Stimulated activated CD4-positive, alpha-beta T cell treated with anti-CD3 and anti-CD28 coated beads, TNF-alpha, amount 100 ng/mL, for 24 hours (primary cell): Measurements from ENCODE around the gene NIPBL.
"Not testable (repeated sequence)": the region's sequence is repeated elsewhere in the genome, so short reads cannot be mapped to it uniquely, and the experiment has no call there.

Experiments
- DNase-seq, 3 experiments: peaks; one replicate each; pipeline ENCODE4 v3.0.0-alpha.2; 2020; ENCODE audit warnings: low read depth in 3 of 3

NIPBL gene

GRCh38 chr5:36877667-36878391 is 1.3 kb downstream of the NIPBL start:
- DNase-seq, result no peak

- DNase-seq, result no peak
Observed at GRCh38 chr5:36878392-36879082, 2.0 kb downstream of the NIPBL start.

- no peak for DNase-seq
Observed at GRCh38 chr5:36879274-36880033, 2.9 kb downstream of the NIPBL start.

GRCh38 chr5:36880761-36881160 is 4.2 kb downstream of the NIPBL start:
- DNase-seq, result no peak

GRCh38 chr5:36881304-36881703 is 4.7 kb downstream of the NIPBL start:
- DNase-seq, result no peak

- DNase-seq, result no peak
Observed at GRCh38 chr5:36881807-36882206, 5.2 kb downstream of the NIPBL start.

- DNase-seq, result no peak
Observed at GRCh38 chr5:36882250-36882649, 5.7 kb downstream of the NIPBL start.

- DNase-seq, result no peak
Observed at GRCh38 chr5:36883894-36884462, 7.4 kb downstream of the NIPBL start.

- no peak for DNase-seq
Observed at GRCh38 chr5:36885149-36885548, 8.6 kb downstream of the NIPBL start.

GRCh38 chr5:36885566-36886485 is 9.3 kb downstream of the NIPBL start:
- no peak for DNase-seq

- DNase-seq, result no peak
Observed at GRCh38 chr5:36886791-36887190, 10.2 kb downstream of the NIPBL start.

- no peak for DNase-seq
Observed at GRCh38 chr5:36887532-36887931, 11.0 kb downstream of the NIPBL start.

- no peak for DNase-seq
Observed at GRCh38 chr5:36888303-36888702, 11.7 kb downstream of the NIPBL start.

GRCh38 chr5:36889264-36889663 is 12.7 kb downstream of the NIPBL start:
- DNase-seq, result no peak

GRCh38 chr5:36891266-36891665 is 14.7 kb downstream of the NIPBL start:
- no peak for DNase-seq

- not testable (repeated sequence) for DNase-seq
Observed at GRCh38 chr5:36892085-36892830, 15.7 kb downstream of the NIPBL start.

- DNase-seq, result no peak
Observed at GRCh38 chr5:36894954-36895353, 18.4 kb downstream of the NIPBL start.

GRCh38 chr5:36896476-36896875 is 19.9 kb downstream of the NIPBL start:
- DNase-seq, result no peak

GRCh38 chr5:36897616-36898015 is 21.0 kb downstream of the NIPBL start:
- DNase-seq, result no peak

GRCh38 chr5:36899860-36900259 is 23.3 kb downstream of the NIPBL start:
- no peak for DNase-seq

GRCh38 chr5:36900283-36900682 is 23.7 kb downstream of the NIPBL start:
- DNase-seq, result no peak
